Cardiac muscle cell (in vitro differentiated cells and primary cell): ENCODE data around the gene RRAGB. TPM values are rescaled to one million over a fixed set of nuclear protein-coding genes. Genes with fewer than 3 reads are reported as not detected.
"Not testable (repeated sequence)": the region's sequence is repeated elsewhere in the genome, so short reads cannot be mapped to it uniquely, and the experiment has no call there.

Experiments
- DNase-seq, 2 donors: peaks; one replicate each; pipeline versions ENCODE4 v3.0.0 to v3.0.0-alpha.2; 2010 to 2017; ENCODE audit warnings: low read depth in 1 of 2, low spot score in 1 of 2
- H3K27ac ChIP-seq: fragments of 200-600 bp; sonication (generic); 2 replicates; pipeline ENCODE4 v1.5.1; 2016
- H3K27me3 ChIP-seq: fragments of 200-600 bp; sonication (generic); 2 replicates; pipeline ENCODE4 v1.6.0; 2016; ENCODE audit warnings: control low read depth
- H3K36me3 ChIP-seq: fragments of 200-600 bp; sonication (generic); 2 replicates; pipeline ENCODE4 v1.5.1; 2016; ENCODE audit warnings: control low read depth
- H3K4me1 ChIP-seq: fragments of 200-600 bp; sonication (generic); 2 replicates; pipeline ENCODE4 v1.8.1; 2017; ENCODE audit warnings: low read depth, mild to moderate bottlenecking, mixed run types
- H3K4me3 ChIP-seq: fragments of 200-600 bp; sonication (generic); 2 replicates; pipeline ENCODE4 v1.5.1; 2016; ENCODE audit warnings: mild to moderate bottlenecking
- H3K9me3 ChIP-seq: fragments of 200-600 bp; sonication (generic); 2 replicates; pipeline ENCODE4 v1.5.1; 2017; ENCODE audit warnings: low read depth, mild to moderate bottlenecking, control low read depth
- CTCF ChIP-seq: IDR thresholded peaks from 2 replicates; pipeline ENCODE4 v1.5.1; 2012; ENCODE audit warnings: low read depth, mild to moderate bottlenecking, low read length
- polyA plus RNA-seq: library from polyadenylated mRNA; unstranded; fragments of >200 nt; fragmentation: Nextera tagmentation; extraction: Ambion mirVana; gene quantifications from 2 replicates; pipeline ENCODE4 v1.2.1, GENCODE V29; 2016
- total RNA-seq: library from RNA; depleted of rRNA; stranded (reverse); fragments of >200 nt; gene quantifications from 2 replicates; pipeline ENCODE4 v1.2.3, GENCODE V29; 2016

Gene RRAGB
- total and polyA plus RNA-seq, 2 experiments from 2014 or later: 38.3 to 44.4 TPM

DNA sequence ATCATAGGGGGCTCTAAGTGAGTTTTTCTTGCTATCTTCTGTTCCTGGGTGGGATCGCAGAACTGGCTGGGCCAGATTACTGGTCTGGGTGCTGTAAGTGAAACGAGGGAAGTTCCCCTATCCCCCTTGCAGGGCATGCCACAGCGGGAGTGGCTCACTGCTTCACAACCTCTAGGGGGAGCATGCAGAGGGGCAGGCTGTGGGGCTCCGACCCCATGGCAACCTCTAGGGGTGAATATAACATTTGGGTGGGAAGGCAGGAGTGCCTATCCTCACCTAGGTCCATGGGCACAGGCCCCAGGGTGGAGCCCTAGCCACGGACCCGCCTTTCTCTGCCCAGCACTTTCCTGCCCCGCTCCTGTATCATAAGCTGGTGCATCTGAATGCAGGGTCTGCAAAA is 1.7 kb upstream of the RRAGB start:
- no peak for TF ChIP-seq CTCF
- H3K36me3 ChIP-seq: no peaks in the 10 kb centered on the region
- no peak for DNase-seq
- no peaks in the 10 kb centered on the region for H3K9me3 ChIP-seq
- H3K4me3 ChIP-seq: no peak overlapping the region
- H3K4me1 ChIP-seq: no peaks in the 10 kb centered on the region
- no peak overlapping the region for H3K27ac ChIP-seq
- no peaks in the 10 kb centered on the region for H3K27me3 ChIP-seq

DNA sequence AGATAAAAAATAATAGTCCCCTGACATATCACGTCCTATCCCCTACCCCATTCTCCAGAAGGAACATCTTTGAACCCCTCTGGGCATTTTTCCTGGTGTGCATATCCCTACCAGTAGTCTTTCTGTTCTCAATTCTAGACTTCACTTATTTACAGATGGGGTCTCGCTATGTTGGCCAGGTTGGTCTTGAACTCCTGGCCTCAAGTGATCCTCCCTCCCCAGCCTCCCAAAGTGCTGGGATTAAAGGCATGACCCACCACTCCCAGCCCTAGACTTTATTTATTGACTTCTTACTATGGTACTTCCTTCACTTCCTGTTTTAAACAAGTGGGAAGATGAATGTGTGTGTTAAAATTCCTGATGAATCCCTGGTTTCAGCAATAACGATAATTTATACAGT is 612 bp upstream of the RRAGB start:
- no peaks in the 10 kb centered on the region for H3K36me3 ChIP-seq
- TF ChIP-seq CTCF: no peak
- DNase-seq: no peak

GRCh38 chrX:55731826-55732225 is 14.3 kb downstream of the RRAGB start:
- no peak overlapping the region for H3K27ac ChIP-seq
- TF ChIP-seq CTCF: no peak

More for the DNA sequence above, 612 bp upstream of the RRAGB start:
- H3K4me1 ChIP-seq: no peaks in the 10 kb centered on the region
- no peaks in the 10 kb centered on the region for H3K9me3 ChIP-seq
- peak overlapping the region; percentile 52 for H3K4me3 ChIP-seq
- peak overlapping the region; percentile 38 for H3K27ac ChIP-seq
- no peaks in the 10 kb centered on the region for H3K27me3 ChIP-seq

GRCh38 chrX:55738969-55739368 is 21.4 kb downstream of the RRAGB start:
- Histone ChIP-seq H3K9me3 (no peaks in the 10 kb centered on the region), H3K27me3 (no peaks in the 10 kb centered on the region), H3K4me1 (no peaks in the 10 kb centered on the region), H3K4me3 (no peak overlapping the region), H3K27ac (no peak overlapping the region), H3K36me3 (no peaks in the 10 kb centered on the region)
- no peak for DNase-seq
- TF ChIP-seq CTCF: no peak

More at GRCh38 chrX:55731826-55732225, 14.3 kb downstream of the RRAGB start:
- H3K4me1 ChIP-seq: no peaks in the 10 kb centered on the region
- H3K4me3 ChIP-seq: no peak overlapping the region
- peak in 1 of 2 donors; percentile 2 for DNase-seq
- no peaks in the 10 kb centered on the region for H3K9me3 ChIP-seq
- peaks cover 5% of the 10 kb centered on the region for H3K36me3 ChIP-seq
- H3K27me3 ChIP-seq: no peaks in the 10 kb centered on the region

DNA sequence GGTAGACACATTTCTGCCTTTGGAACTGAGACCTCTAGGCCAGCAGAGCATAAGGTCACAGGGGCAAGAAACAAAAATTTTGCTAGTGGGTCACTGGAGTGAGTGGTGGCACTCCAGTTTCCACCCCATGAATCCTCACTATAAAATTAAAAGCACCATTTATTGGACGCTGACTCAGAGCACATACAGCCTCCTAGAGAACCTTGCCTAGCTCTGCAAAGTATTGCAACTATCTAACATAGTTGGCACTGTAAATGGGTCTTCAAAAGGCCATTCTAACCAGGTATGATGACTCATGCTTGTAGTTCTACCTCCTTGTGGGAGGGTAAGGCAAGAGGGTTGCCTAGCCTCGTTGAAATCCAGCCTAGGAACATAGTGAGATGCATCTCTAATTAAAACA is 25.1 kb downstream of the RRAGB start:
- Histone ChIP-seq H3K4me3 (no peak overlapping the region), H3K36me3 (no peaks in the 10 kb centered on the region), H3K27me3 (no peaks in the 10 kb centered on the region), H3K9me3 (no peaks in the 10 kb centered on the region), H3K27ac (no peak overlapping the region), H3K4me1 (no peaks in the 10 kb centered on the region)
- DNase-seq: no peak
- no peak for TF ChIP-seq CTCF

- H3K27me3 ChIP-seq, DNase-seq, H3K36me3 ChIP-seq, H3K4me3 ChIP-seq, H3K9me3 ChIP-seq, H3K4me1 ChIP-seq, H3K27ac ChIP-seq: not testable (repeated sequence)
Observed at GRCh38 chrX:55748463-55748862, 30.9 kb downstream of the RRAGB start.
